Activated effector memory CD4-positive, alpha-beta T cell treated with Interleukin-2 at 50 U/mL for 16 hours (primary cell): ENCODE data around the gene AJM1.

Source experiments
- DNase-seq: peaks from one replicate; pipeline ENCODE4 v3.0.0-alpha.2; 2020

The AJM1 gene

DNA sequence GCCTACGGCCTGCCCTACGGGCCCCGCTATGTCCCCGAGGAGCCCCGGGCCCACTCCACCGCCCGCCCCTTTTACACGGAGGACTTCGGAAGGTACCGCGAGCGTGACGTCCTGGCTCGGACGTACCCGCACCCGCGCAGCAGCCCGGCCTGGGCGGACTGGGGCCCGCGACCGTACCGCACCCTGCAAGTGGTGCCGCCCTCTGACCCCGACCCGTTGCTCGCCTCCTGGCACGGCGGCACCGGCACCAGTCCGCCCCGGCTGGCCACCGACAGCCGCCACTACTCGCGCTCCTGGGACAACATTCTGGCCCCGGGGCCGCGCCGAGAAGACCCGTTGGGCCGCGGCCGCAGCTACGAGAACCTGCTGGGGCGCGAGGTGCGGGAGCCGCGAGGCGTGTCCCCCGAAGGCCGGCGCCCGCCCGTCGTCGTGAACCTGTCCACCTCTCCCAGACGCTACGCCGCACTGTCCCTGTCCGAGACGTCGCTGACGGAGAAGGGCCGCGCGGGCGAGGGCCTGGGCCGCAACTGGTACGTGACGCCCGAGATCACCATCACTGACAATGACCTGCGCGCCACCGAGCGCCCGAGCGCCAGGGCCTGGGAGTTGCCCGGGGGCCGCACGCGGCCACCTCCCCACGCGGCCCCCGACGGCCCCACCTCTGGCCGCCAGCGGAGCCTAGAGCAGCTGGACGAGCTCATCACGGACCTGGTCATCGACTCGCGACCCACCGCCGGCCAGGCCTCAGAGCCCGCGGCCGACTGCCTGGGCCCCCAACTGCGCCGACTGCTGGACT, 3.4 kb downstream of the AJM1 start:
- no peak for DNase-seq

DNA sequence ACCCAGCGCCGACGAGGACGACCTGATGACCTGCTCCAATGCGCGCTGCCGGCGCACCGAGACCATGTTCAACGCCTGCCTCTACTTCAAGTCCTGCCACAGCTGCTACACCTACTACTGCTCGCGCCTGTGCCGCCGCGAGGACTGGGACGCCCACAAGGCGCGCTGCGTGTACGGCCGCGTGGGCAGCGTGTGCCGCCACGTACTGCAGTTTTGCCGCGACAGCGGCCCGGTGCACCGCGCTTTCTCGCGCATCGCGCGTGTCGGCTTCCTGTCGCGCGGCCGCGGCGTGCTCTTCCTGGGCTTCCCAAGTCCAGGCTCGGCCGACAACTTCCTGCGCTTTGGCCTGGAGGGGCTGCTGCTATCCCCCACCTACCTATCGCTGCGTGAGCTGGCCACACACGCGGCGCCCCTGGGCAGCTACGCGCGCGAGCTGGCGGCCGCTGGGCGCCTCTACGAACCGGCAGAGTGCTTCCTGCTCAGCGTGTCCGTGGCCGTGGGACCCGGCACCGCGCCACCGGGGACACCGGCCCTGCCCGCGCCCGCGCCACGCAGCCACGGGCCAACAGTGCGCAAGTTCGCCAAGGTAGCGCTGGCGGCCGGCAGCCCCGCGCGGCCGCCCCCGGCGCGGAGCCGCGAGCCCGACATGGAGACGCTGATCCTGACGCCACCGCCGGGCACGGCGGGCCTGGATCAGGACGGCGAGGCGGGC, 4.3 kb downstream of the AJM1 start:
- no peak for DNase-seq

DNA sequence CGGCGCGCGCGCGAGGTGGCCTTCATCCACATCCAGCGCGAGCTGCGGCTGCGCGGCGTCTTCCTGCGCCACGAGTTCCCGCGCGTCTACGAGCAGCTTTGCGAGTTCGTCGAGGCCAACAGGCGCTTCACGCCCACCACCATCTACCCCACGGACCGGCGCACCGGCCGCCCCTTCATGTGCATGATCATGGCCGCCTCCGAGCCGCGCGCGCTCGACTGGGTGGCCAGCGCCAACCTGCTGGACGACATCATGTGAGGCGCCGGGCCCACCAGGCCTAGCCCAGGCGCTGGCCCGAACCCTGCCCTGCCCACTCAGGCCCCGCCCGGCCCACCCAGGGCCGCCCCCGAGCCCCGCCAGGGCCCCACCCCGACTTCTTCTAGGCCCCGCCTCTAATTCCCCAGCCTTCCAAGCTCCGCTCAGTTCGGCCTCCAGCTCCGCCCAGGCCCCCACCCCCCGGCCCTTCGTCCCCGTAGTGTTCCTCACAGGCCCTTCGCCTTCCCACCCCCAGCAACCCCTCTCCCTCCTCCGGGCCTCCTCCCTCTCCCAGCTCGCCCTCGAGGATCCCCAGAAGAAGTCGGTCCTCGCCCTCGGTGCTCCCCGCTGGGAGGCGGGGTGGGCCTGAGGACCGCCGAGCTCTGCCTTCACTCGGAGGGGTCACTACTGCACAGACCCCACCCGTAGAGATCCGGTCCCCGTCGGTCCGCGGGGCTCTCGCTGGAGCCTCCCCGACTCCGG, 5.0 kb downstream of the AJM1 start:
- DNase-seq: no peak

DNA sequence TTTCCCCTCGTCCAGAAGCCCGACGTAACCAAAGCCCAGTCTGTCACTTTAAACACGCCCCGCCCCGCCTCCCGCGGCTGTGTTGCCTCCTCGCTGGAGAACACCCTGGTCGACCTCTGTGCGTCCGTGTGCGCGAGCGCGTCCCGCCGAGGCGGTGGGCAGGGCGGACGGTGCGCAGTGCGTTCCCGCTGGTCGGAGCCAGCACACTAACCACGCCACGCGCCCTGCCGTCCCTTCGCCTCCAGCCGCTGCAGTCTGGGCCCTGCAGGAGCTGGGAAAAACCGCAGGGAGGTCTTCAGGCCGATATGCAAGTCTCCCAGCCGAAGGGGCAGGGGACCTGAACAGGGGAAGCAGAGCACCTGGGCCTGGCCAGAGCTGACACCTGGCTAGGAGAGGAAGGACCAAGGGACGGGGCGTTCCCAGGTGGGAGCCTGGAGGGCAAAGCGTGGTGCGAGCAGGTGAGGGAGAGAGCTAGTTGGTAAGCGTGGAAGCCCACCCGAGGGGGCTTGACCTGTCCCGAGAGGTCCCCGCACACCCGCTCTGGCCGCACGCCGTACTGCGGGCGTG, 5.6 kb downstream of the AJM1 start:
- DNase-seq: peak; percentile 59

DNA sequence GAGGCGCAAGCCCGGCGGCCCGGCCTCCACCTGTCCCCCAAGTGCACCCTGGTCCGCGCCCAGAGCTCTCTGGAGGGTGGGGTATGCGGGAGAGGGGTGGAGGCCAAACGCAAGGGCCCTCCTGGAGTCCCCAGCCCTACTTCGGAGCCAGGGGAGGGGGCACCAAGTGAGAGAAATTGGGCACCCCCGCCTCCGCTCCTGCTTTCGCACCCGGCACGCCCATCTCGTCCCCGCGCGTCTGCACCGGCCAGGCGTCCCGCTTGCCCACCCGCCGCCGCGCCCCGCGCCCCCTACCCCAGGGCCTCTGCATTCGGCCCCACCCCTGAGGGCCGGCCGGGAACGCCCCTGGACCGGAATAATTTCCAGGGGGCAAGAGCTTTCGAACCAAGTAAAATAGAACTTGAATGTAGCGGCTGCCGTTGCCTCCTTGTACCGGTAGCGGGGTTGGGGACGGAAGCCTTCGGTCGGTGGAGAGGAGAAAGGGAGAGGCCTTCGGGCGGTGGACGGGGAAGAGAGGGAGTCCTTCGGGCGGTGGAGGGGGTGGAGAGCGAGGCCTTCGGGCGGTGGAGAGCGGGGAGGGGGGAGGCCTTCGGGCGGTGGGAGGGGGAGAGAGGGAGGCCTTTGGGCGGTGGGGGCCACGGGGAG, 6.2 kb downstream of the AJM1 start:
- peak; percentile 20 for DNase-seq

DNA sequence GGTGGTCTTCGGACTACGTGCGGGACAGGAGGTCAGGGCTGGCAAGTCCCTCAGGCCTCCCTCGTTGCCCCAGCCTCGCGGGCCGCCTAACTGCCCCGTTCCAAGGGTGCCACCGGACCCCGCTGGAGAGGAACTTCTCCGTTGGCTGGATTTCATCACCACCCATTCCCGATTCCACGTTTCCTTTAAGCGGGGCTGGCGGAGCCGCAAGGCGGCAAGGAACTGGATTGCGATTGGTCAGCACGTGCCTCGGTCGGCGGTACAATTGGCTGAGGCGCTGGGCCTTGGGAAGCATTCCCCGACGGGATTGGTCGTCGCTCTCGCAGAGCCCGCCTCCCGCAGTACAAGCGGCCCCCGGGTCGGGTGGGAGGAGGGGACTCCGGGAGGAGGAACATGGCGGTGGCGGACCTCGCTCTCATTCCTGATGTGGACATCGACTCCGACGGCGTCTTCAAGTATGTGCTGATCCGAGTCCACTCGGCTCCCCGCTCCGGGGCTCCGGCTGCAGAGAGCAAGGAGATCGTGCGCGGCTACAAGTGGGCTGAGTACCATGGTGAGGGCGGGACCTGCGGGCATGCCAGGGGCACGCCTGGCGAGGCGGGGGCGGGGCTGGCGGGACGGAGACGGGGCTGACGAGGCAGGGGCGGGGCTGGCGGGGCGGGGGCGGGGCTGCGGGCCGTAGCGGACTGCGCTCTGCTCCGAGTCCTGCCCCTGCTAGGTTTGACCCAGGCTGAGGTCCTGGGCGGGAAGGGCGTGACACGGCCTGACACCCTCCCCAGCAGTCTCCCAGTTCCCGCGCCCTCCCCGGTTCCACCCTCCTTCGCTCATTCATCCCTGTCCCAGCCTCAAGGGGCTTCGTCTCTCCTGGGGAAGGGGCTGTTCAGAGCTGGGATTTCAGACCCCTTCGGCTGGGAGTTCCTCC, 7.0 kb downstream of the AJM1 start, which contains the start of gene PHPT1:
PHPT1 (plus strand) TSS at position 372 of the 922 bp plus-strand sequence; CDS start at position 394, 22 bp downstream.
- peak; percentile 94 for DNase-seq

DNA sequence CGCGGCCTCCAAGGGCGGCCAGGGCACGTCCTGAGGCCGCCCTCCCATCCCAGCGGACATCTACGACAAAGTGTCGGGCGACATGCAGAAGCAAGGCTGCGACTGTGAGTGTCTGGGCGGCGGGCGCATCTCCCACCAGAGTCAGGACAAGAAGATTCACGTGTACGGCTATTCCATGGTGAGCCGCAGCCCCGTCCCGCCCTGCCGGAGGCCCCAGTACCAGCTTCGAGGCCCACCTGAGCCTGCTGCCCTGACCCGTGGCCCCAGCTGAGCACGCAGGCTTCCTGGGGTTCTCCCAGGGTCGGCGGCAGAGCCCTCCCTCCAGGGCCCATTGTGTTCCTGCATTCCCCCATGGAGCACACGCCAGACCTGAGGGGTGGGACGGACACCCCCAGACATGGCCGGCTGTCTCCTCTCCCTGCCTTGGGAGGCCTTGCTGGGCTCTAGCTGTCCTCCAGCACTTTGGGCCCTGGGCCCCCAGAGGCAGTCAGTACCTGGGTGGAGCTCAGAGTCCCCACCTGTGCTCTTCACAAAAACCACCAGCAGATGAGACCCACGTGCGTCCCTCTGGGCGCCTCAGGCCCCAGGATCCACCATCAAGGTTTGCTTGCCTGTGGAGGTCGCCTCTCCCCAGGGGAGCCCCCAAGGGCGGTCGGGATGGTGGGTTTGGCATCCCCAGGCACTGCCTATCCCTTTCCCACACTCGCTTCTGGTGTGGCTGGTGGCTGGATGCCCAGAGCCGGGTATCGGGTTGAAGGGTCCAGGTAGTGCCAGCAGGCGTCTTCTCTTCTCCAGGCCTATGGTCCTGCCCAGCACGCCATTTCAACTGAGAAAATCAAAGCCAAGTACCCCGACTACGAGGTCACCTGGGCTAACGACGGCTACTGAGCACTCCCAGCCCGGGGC, 7.9 kb downstream of the AJM1 start:
- DNase-seq: no peak

DNA sequence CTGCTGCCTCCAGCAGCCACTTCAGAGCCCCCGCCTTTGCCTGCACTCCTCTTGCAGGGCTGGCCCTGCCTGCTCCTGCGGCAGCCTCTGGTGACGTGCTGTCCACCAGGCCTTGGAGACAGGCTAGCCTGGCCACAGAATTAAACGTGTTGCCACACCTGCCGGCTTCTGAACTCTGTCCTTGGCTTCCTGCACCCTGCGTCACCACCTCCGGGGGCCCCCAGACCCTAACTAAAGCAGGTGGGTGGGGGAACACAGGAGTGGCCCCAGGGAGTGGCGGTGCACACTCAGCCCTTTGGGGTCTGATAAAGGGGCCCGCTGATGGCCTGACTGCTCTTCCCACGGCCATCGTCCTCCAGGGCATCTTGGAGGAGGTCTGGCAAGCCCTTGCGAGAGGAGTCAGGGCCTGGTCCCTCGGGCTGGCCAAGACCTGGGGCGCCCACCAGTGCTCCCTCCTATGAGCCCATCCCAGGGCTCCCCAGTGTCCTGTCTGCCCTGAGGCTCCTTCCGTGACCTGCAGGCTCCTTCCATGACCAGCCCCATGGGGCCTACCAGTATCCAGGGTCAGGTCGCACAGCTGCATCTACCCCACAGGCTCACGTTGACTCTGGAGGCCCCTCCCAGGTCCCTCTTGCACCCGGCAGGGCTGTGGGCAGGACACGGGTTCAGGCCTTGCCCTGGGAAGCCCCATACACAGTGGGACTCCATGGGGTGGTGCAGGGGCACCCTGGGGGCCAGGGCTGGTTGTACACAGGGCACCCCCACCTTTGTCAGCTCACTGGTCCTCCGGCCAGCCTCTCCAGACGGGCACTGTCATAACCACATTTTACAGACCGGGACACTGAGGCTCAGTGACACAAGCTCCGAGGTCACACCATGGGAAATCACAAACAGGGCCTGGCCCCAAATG, 8.8 kb downstream of the AJM1 start:
- no peak for DNase-seq

DNA sequence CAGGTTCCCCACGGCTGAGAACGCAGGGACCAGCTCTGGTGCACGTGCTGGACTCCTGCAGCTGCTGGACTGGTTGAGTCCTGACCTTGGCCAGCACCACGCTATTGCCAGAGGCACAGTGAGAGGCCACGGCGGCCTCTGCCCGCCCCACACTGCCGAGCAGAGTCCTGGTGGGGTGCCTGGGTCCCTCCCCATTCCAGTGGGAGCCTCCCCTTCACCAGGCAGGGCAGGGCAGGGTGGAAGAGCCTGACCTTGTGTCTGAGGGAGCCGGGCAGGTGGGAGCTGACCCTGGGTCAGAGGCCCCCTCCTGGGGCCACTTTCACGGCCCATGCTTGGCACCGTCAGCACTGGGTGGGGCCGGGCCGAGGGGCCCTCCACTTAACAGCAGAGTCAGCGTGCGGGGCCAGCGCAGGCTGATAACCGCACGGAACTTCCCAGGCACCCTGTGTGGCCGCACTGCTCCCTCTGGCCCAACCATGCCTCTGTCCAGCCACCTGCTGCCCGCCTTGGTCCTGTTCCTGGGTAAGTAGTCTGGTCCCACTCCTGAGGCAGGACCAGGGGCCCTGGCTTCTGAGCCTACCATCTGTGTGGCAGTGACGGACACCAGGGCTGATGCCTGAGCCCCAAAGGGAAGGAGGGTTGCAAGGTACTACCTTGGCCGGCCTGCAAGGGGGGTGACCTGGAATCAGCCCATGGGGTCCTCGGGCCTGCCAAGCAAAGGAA, 9.8 kb downstream of the AJM1 start, which contains the start of gene MAMDC4:
MAMDC4 (plus strand) TSS at position 406 of the 723 bp plus-strand sequence; CDS start at position 477, 71 bp downstream.
- no peak for DNase-seq

DNA sequence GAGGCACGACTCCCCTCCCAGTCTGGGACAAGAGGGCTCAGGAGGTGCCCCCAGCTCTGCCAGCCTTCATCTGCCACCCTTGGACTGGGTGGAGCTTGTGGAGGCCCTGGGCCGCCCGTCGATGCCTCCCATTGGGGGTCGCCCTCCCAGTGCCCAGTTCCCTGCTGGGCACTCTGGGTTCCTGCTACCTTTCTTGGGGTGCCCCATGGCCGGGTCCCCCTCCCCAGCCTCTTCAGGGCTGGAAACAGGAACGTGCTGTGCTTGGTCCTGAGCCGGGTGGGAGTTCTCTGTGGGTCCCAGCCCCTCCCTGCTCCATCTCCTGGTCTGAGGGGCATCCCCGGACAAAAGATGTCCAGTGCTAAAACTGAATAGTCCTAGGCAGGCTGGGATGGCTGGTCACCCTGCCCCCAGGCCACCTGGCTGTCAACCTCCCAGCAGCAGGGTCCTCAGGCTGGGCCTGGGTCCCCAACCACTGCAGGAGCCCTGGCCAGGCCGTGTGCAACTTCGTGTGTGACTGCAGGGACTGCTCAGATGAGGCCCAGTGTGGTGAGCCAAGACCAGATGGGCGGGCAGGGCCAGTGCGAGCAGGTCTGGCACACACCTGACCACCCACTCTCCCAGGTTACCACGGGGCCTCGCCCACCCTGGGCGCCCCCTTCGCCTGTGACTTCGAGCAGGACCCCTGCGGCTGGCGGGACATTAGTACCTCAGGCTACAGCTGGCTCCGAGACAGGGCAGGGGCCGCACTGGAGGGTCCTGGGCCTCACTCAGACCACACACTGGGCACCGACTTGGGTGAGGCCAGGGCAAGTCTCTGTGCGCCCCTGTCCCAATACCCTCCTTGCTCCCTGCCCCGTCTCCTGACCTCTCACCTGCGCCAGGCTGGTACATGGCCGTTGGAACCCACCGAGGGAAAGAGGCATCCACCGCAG, 10.7 kb downstream of the AJM1 start:
- DNase-seq: no peak

DNA sequence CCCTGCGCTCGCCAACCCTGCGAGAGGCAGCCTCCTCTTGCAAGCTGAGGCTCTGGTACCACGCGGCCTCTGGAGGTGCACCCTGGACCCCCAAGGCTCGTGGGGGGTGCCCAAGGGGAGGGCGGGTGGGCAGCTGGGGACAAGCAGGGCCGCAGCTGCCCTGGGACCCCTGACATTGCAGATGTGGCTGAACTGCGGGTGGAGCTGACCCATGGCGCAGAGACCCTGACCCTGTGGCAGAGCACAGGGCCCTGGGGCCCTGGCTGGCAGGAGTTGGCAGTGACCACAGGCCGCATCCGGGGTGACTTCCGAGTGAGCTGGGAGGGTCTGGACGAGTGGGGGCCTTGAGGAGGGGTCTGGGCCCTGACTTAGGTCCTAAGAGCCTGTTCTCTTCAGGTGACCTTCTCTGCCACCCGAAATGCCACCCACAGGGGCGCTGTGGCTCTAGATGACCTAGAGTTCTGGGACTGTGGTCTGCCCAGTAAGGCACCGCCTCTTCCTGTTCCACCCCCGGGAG, 11.4 kb downstream of the AJM1 start:
- DNase-seq: no peak

DNA sequence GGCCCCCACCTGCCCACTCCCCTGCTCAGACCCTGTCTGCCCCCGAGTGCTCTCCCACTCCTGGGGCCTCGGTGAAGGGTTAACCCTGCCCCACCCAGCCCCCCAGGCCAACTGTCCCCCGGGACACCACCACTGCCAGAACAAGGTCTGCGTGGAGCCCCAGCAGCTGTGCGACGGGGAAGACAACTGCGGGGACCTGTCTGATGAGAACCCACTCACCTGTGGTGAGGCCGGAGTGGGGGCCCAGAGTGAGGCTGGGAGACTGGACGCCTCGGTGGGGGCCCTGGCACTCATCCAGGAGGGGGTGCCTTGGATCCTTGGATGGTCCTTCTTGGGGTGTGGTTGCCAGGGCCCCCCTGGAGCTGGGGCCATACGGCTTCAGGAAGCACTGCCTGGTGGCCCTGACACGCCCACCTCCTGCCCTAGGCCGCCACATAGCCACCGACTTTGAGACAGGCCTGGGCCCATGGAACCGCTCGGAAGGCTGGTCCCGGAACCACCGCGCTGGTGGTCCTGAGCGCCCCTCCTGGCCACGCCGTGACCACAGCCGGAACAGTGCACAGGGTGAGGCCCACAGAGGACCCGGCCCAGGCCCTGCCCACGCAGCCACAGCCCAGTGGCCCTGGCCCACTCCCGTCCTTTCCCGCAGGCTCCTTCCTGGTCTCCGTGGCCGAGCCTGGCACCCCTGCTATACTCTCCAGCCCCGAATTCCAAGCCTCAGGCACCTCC, 12.0 kb downstream of the AJM1 start:
- DNase-seq: no peak

DNA sequence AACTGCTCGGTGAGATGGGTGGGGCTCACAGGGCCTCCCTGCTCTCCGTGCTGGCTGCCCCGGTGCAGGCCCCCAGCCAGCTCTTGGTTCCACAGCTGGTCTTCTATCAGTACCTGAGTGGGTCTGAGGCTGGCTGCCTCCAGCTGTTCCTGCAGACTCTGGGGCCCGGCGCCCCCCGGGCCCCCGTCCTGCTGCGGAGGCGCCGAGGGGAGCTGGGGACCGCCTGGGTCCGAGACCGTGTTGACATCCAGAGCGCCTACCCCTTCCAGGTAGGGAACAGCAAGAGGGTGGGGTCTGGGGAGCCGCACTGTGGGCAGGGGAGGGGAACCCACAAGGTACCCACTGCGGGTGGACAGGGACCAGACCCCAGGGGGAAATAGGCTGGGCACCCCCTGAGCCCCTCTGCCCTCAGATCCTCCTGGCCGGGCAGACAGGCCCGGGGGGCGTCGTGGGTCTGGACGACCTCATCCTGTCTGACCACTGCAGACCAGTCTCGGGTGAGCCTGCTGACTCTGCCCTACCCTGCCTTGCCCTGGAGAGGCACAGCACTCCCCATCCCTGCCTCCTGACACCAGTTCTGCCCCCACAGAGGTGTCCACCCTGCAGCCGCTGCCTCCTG, 12.7 kb downstream of the AJM1 start:
- DNase-seq: no peak

DNA sequence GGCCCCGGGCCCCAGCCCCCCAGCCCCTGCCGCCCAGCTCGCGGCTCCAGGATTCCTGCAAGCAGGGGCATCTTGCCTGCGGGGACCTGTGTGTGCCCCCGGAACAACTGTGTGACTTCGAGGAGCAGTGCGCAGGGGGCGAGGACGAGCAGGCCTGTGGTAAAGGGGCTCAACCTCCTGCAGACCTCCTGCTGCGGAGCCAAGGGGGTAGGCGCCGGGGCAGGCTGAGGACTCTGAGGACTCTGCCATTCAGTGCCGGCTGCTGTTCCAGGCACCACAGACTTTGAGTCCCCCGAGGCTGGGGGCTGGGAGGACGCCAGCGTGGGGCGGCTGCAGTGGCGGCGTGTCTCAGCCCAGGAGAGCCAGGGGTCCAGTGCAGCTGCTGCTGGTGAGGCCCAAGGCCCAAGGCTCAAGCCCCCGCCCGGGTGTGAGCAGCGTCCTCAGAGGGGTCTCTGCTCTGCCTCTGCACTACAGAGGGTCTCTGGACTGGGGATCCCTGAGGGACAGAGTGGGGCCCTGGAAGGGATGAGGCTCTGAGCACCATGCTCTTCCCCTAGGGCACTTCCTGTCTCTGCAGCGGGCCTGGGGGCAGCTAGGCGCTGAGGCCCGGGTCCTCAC, 13.3 kb downstream of the AJM1 start:
- DNase-seq: no peak

DNA sequence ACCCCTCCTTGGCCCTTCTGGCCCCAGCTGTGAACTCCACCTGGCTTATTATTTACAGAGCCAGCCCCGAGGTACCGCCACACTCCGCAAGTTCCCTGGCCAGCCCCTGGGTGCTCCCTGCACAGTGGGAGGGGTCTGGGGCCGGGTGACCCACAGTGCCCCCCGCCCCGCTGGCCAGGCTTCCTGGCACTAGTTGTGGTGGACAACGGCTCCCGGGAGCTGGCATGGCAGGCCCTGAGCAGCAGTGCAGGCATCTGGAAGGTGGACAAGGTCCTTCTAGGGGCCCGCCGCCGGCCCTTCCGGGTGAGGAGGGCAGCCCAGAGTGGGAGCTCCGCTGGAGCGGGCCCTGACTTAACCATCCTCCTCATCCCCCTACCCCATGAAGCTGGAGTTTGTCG, 13.8 kb downstream of the AJM1 start:
- DNase-seq: no peak
